Panc1 (cell line): ENCODE measurements around the gene FBXO15. TPM values are rescaled to one million over a fixed set of nuclear protein-coding genes. Genes with fewer than 3 reads are reported as not detected.

ENCODE experiments used
- ATAC-seq: fragments of 200-7000 bp; cut with Tn5 transposase; 2 replicates; pipeline ENCODE4 v1.9.1; 2020; ENCODE audit warnings: mild to moderate bottlenecking, moderate library complexity
- BruUV-seq: library from RNA; stranded (reverse); fragments of 400-500 nt; replicated peaks from 2 replicates; lab custom pipeline; 2021; lab: Mats Ljungman, UMichigan
- CTCF ChIA-PET: fragments of 300-600 bp; sonication (Branson Sonifier 250); formaldehyde crosslinking; loops from one replicate; lab custom pipeline; 2022; ENCODE audit warnings: antibody characterized with exemption; lab: Charles Lee
- POLR2A ChIA-PET: fragments of 300-600 bp; sonication (Branson Sonifier 250); formaldehyde crosslinking; loops from one replicate; lab custom pipeline; 2022; ENCODE audit warnings: antibody characterized with exemption; lab: Charles Lee
- DNase-seq: peaks from one replicate; pipeline ENCODE4 v3.0.0-alpha.2; 2010; ENCODE audit warnings: low read depth, low spot score
- H3K27ac ChIP-seq: 2 replicates; pipeline ENCODE4 v1.5.1; 2011; ENCODE audit warnings: mild to moderate bottlenecking, low read length, inconsistent platforms
- H3K27me3 ChIP-seq: fragments of 200-500 bp; sonication (Bioruptor generic); 2 replicates; pipeline ENCODE4 v1.6.0; 2014; ENCODE audit warnings: low read length, inconsistent platforms; ENCODE audit not compliant: control insufficient read depth, insufficient read depth
- H3K36me3 ChIP-seq: fragments of 200-500 bp; sonication (Bioruptor generic); 2 replicates; pipeline ENCODE4 v1.5.1; 2014; ENCODE audit warnings: inconsistent platforms, mild to moderate bottlenecking, low read length, moderate library complexity; ENCODE audit not compliant: control insufficient read depth, insufficient read depth
- H3K4me1 ChIP-seq: 2 replicates; pipeline ENCODE4 v1.5.1; 2011; ENCODE audit warnings: inconsistent platforms, mild to moderate bottlenecking, low read length, moderate library complexity; ENCODE audit not compliant: control insufficient read depth, insufficient read depth
- H3K4me3 ChIP-seq, 2 experiments: 2 replicates each; pipeline ENCODE4 v1.5.1; 2011 to 2012; ENCODE audit warnings: low read depth in 2 of 2, low read length in 2 of 2, mild to moderate bottlenecking in 2 of 2, inconsistent platforms in 1 of 2, moderate library complexity in 1 of 2
- H3K9me3 ChIP-seq: fragments of 200-500 bp; sonication (Bioruptor generic); 2 replicates; pipeline ENCODE4 v1.5.1; 2014; ENCODE audit warnings: low read depth, mild to moderate bottlenecking, inconsistent platforms, low read length, moderate library complexity; ENCODE audit not compliant: control insufficient read depth, insufficient read depth
- POLR2AphosphoS5 ChIP-seq: IDR thresholded peaks from 2 replicates; pipeline ENCODE4 v1.6.1; 2012; ENCODE audit warnings: mild to moderate bottlenecking, low read depth, low read length, moderate library complexity
- REST ChIP-seq, 2 experiments: IDR thresholded peaks; 2 replicates each; pipeline ENCODE4 v1.6.1; 2011 to 2012; ENCODE audit warnings: low read depth in 2 of 2, control low read depth in 1 of 2, low read length in 1 of 2, mild to moderate bottlenecking in 1 of 2, moderate library complexity in 1 of 2; ENCODE audit not compliant: insufficient read depth in 1 of 2
- SIN3A ChIP-seq: IDR thresholded peaks from 2 replicates; pipeline ENCODE4 v1.6.1; 2012; ENCODE audit warnings: low read depth, mild to moderate bottlenecking, low read length, moderate library complexity, borderline replicate concordance; ENCODE audit not compliant: insufficient read depth
- TCF7L2 ChIP-seq: IDR thresholded peaks from 2 replicates; pipeline ENCODE4 v1.6.1; 2011; ENCODE audit warnings: mild to moderate bottlenecking, low read depth, low read length, inconsistent platforms
- in situ Hi-C: cut with HindIII; loops from 2 replicates; pipeline ENCODE4 v1.10.0; 2016; ENCODE audit warnings: low sequenced_read_pairs, low pct_unique_long_range_greater_than_20kb
- intact Hi-C: fragments of 100-400 bp; cut with micrococcal nuclease; formaldehyde crosslinking; loops from one replicate; pipeline ENCODE4 v1.10.0; 2022; ENCODE audit not compliant: unreplicated experiment
- total RNA-seq: library from RNA; stranded (reverse); gene quantifications from one replicate; pipeline ENCODE4 v1.2.1, GENCODE V29; 2021; ENCODE audit not compliant: unreplicated experiment
- TF ChIP-seq, protein P1 (sequence below): fragments of 450-650 bp; IDR thresholded peaks from 2 replicates; pipeline ENCODE4 v1.5.1; 2017; ENCODE audit warnings: mild to moderate bottlenecking

Gene FBXO15
- total RNA-seq, 1 experiment from 2014 or later, result 1.9 TPM

DNA sequence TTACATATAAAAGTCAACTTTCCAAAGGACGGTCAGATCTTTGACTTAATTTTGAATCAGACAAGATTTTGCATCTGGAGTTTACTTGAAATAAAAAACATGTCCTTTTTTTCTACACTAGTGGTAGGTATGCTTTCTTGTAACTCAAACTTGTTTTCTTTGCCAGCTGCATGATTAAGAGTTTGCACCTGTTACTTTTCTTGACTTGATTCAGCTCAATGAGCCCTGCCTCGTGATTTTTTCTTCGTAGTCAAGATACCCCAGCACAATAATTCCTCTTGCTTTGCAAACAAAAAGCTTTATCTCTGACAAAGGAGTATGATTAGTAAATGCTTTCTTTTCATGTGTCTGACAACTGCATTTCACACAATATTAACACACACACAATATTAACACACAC, 82.3 kb downstream of the FBXO15 start:
- in situ Hi-C loops (no loop called here), intact Hi-C loops (no loop called here)
- TF ChIP-seq POLR2AphosphoS5, result no peak
- TF ChIP-seq SIN3A, result no peak
- TF ChIP-seq REST (IDR thresholded peaks at IDR 0.05; ENCODE audit: insufficient read depth in 1 of 2, low read depth in 2 of 2, low read length in 1 of 2), result no peak
- TF ChIP-seq, protein P1, sequence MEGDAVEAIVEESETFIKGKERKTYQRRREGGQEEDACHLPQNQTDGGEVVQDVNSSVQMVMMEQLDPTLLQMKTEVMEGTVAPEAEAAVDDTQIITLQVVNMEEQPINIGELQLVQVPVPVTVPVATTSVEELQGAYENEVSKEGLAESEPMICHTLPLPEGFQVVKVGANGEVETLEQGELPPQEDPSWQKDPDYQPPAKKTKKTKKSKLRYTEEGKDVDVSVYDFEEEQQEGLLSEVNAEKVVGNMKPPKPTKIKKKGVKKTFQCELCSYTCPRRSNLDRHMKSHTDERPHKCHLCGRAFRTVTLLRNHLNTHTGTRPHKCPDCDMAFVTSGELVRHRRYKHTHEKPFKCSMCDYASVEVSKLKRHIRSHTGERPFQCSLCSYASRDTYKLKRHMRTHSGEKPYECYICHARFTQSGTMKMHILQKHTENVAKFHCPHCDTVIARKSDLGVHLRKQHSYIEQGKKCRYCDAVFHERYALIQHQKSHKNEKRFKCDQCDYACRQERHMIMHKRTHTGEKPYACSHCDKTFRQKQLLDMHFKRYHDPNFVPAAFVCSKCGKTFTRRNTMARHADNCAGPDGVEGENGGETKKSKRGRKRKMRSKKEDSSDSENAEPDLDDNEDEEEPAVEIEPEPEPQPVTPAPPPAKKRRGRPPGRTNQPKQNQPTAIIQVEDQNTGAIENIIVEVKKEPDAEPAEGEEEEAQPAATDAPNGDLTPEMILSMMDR, result no peak
- no peak for TF ChIP-seq TCF7L2
- Histone ChIP-seq H3K4me1 (no peaks in the 10 kb centered on the region), H3K9me3 (no peaks in the 10 kb centered on the region), H3K36me3 (no peaks in the 10 kb centered on the region), H3K4me3 (no peak overlapping the region), H3K27me3 (peaks cover 38% of the 10 kb centered on the region), H3K27ac (no peak overlapping the region)
- no TSS peak for BruUV-seq
- ATAC-seq, result no peak
- CTCF ChIA-PET, result no interaction called here
- DNase-seq, result no peak
- POLR2A ChIA-PET, result no interaction called here

- DNase-seq (no peak), ATAC-seq (no peak)
- peaks cover 30% of the 10 kb centered on the region for H3K27me3 ChIP-seq
- no TSS peak for BruUV-seq
- H3K9me3 ChIP-seq, result no peaks in the 10 kb centered on the region
- no peaks in the 10 kb centered on the region for H3K36me3 ChIP-seq
- ChIA-PET CTCF (no interaction called here), POLR2A (no interaction called here)
- in situ Hi-C loops (no loop called here), intact Hi-C loops (no loop called here)
- no peaks in the 10 kb centered on the region for H3K4me1 ChIP-seq
- no peak overlapping the region for H3K4me3 ChIP-seq
- TF ChIP-seq TCF7L2, result no peak
- TF ChIP-seq REST (IDR thresholded peaks at IDR 0.05; ENCODE audit: insufficient read depth in 1 of 2, low read depth in 2 of 2, low read length in 1 of 2), result no peak
- no peak for TF ChIP-seq SIN3A
- no peak for TF ChIP-seq POLR2AphosphoS5
- TF ChIP-seq, protein P1, result no peak
- H3K27ac ChIP-seq, result no peak overlapping the region
Observed at GRCh38 chr18:74064510-74064909, 83.1 kb downstream of the FBXO15 start.
